Measurements from ENCODE around the gene OR10H5. TPM values are rescaled to one million over a fixed set of nuclear protein-coding genes. Genes with fewer than 3 reads are reported as not detected.

OR10H5 gene
- total RNA-seq, 1 donor from 2014 or later: not detected

DNA sequence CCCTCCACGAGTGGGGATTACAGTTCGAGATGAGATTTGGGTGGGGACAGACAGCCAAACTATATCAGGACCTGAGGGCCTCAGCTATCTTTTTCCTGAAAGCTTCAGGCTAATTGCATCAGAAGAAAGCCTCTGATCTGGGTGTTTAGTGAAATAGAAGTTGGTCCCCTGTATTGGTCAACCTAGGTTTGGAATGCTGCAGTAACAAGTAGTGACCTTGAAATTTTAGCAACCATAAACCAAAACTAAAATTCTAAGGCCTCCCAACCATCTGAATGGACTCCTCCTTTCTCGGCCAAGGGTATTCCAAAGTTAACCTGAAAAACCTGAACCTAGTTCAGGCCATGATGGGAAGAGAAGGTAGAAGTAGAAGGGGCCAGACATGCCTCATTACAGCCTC is 62.9 kb downstream of the OR10H5 start:
- Mint-ChIP-seq H3K36me3 (ENCODE audit: unreplicated experiment) (no peaks in the 10 kb centered on the region), H3K4me3 (ENCODE audit: unreplicated experiment) (no peak overlapping the region), H3K27me3 (ENCODE audit: unreplicated experiment) (no peaks in the 10 kb centered on the region), H3K9me3 (ENCODE audit: unreplicated experiment) (peaks cover 18% of the 10 kb centered on the region), H3K27ac (ENCODE audit: unreplicated experiment) (no peak overlapping the region), H3K4me1 (ENCODE audit: unreplicated experiment) (no peaks in the 10 kb centered on the region)
- TF ChIP-seq, protein P1, sequence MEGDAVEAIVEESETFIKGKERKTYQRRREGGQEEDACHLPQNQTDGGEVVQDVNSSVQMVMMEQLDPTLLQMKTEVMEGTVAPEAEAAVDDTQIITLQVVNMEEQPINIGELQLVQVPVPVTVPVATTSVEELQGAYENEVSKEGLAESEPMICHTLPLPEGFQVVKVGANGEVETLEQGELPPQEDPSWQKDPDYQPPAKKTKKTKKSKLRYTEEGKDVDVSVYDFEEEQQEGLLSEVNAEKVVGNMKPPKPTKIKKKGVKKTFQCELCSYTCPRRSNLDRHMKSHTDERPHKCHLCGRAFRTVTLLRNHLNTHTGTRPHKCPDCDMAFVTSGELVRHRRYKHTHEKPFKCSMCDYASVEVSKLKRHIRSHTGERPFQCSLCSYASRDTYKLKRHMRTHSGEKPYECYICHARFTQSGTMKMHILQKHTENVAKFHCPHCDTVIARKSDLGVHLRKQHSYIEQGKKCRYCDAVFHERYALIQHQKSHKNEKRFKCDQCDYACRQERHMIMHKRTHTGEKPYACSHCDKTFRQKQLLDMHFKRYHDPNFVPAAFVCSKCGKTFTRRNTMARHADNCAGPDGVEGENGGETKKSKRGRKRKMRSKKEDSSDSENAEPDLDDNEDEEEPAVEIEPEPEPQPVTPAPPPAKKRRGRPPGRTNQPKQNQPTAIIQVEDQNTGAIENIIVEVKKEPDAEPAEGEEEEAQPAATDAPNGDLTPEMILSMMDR (IDR thresholded peaks at IDR 0.05): no peak
- DNase-seq (ENCODE audit: extremely low spot score, unreplicated experiment): no peak

Other genes with a start within 250 kb of the OR10H5 start
- not detected in 2 replicates for gene CYP4F8, start 172.4 kb upstream of the OR10H5 start, total RNA-seq
- not detected in 2 replicates for gene CYP4F3, start 146.8 kb upstream of the OR10H5 start, total RNA-seq
- gene CYP4F12, start 114.6 kb upstream of the OR10H5 start, total RNA-seq: not detected in 2 replicates
- not detected in 2 replicates for gene OR10H2, start 59.6 kb upstream of the OR10H5 start, total RNA-seq
- not detected in 2 replicates for gene OR10H3, start 49.7 kb upstream of the OR10H5 start, total RNA-seq
- not detected in 2 replicates for gene OR10H1, start 28.0 kb downstream of the OR10H5 start, total RNA-seq
- gene CYP4F2, start 110.4 kb downstream of the OR10H5 start, total RNA-seq: not detected in 2 replicates
- not detected in 2 replicates for gene CYP4F11, start 146.9 kb downstream of the OR10H5 start, total RNA-seq
- not detected in 2 replicates for gene OR10H4, start 161.3 kb downstream of the OR10H5 start, total RNA-seq